Renal cortex interstitium (tissue), 11 donors: Measurements from ENCODE around the gene SCARB1. TPM values are rescaled to one million over a fixed set of nuclear protein-coding genes. Genes with fewer than 3 reads are reported as not detected.

Experiments
- DNase-seq, 11 donors: peaks; one replicate each; pipeline ENCODE4 v3.0.0-alpha.2; 2013; ENCODE audit warnings: low read depth in 9 of 11, low spot score in 4 of 11; ENCODE audit errors: extremely low read depth in 1 of 11
- polyA plus RNA-seq, 3 donors: library from polyadenylated mRNA; unstranded; fragments of 120-200 nt; gene quantifications; one replicate each; pipeline ENCODE4 v1.2.1, GENCODE V29; 2013; ENCODE audit not compliant: insufficient read length in 3 of 3

Gene SCARB1
- polyA plus RNA-seq, 3 donors, result 22.4 to 27.6 (median 22.9) TPM

- DNase-seq, result no peak
These were observed 49.9 kb downstream of the SCARB1 start for GRCh38 chr12:124813782-124814181.

- no peak for DNase-seq
These were observed 50.7 kb downstream of the SCARB1 start for GRCh38 chr12:124812979-124813378.

- DNase-seq, result no peak
These were observed 51.3 kb downstream of the SCARB1 start for GRCh38 chr12:124812356-124812755.

GRCh38 chr12:124811633-124812032, 52.0 kb downstream of the SCARB1 start:
- no peak for DNase-seq

- DNase-seq, result no peak
These were observed 53.8 kb downstream of the SCARB1 start for GRCh38 chr12:124809878-124810277.

GRCh38 chr12:124809391-124809790, 54.3 kb downstream of the SCARB1 start:
- DNase-seq, result no peak

GRCh38 chr12:124808272-124808671, 55.4 kb downstream of the SCARB1 start:
- DNase-seq, result no peak

- DNase-seq, result no peak
These were observed 57.6 kb downstream of the SCARB1 start for GRCh38 chr12:124805876-124806668.

- DNase-seq, result no peak
These were observed 58.6 kb downstream of the SCARB1 start for GRCh38 chr12:124805050-124805449.

- DNase-seq, result no peak
These were observed 59.5 kb downstream of the SCARB1 start for GRCh38 chr12:124804011-124804621.

GRCh38 chr12:124802361-124802760, 61.3 kb downstream of the SCARB1 start:
- DNase-seq, result no peak

- DNase-seq, result no peak
These were observed 63.2 kb downstream of the SCARB1 start for GRCh38 chr12:124800506-124800905.

- no peak for DNase-seq
These were observed 66.3 kb downstream of the SCARB1 start for GRCh38 chr12:124797321-124797720.

GRCh38 chr12:124796303-124796960, 67.2 kb downstream of the SCARB1 start:
- no peak for DNase-seq

- no peak for DNase-seq
These were observed 68.3 kb downstream of the SCARB1 start for GRCh38 chr12:124795081-124795948.

- no peak for DNase-seq
These were observed 70.7 kb downstream of the SCARB1 start for GRCh38 chr12:124792961-124793441.

GRCh38 chr12:124792156-124792555, 71.5 kb downstream of the SCARB1 start:
- no peak for DNase-seq

GRCh38 chr12:124790650-124791400, 72.8 kb downstream of the SCARB1 start:
- no peak for DNase-seq
